ENCODE data around the gene CEACAM3. TPM values are rescaled to one million over a fixed set of nuclear protein-coding genes. Genes with fewer than 3 reads are reported as not detected.

CEACAM3 gene
- total RNA-seq, 4 donors from 2014 or later: 0.42 to 1.3 (median 0.99) TPM

GRCh38 chr19:41843371-41843770 is 47.0 kb downstream of the CEACAM3 start:
- Histone ChIP-seq H3K9me3 (no peaks in the 10 kb centered on the region), H3K27me3 (peaks cover 0 to 49% (median 0%) of the 10 kb centered on the region in 4 donors), H3K36me3 (no peaks in the 10 kb centered on the region), H3K4me1 (no peaks in the 10 kb centered on the region), H3K4me3 (no peak overlapping the region), H3K27ac (no peak overlapping the region)
- WGBS, 2 donors: 48 to 68% methylated on average over 6 of the region's 7 CpGs
- no peak for DNase-seq
- TF ChIP-seq POLR2A (IDR thresholded peaks at IDR 0.05) (no peak), CTCF (IDR thresholded peaks at IDR 0.05) (no peak)
- intact Hi-C loops (cut with DNase I): no loop called here

GRCh38 chr19:41844601-41845000 is 48.2 kb downstream of the CEACAM3 start, which contains the start of gene LYPD4:
Gene LYPD4, minus strand, starts transcription at chr19:41844683. Its CDS starts 5,398 bp downstream, at chr19:41839285.
- DNase-seq: no peak
- 83 to 85% methylated on average over 28 of the region's 30 CpGs for WGBS, 2 donors
- Histone ChIP-seq H3K4me1 (no peaks in the 10 kb centered on the region), H3K27ac (no peak within 1 kb of the TSS), H3K4me3 (no peak within 1 kb of the TSS), H3K9me3 (no peaks in the 10 kb centered on the region), H3K36me3 (no peaks in the 10 kb centered on the region), H3K27me3 (peaks cover 0 to 44% (median 0%) of the 10 kb centered on the region in 4 donors)
- intact Hi-C loops (cut with DNase I): no loop called here
- TF ChIP-seq POLR2A (IDR thresholded peaks at IDR 0.05) (no peak), CTCF (IDR thresholded peaks at IDR 0.05) (no peak)

DNA sequence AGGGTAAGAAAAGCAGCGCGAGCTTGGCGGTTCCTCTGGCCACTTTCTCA is 48.4 kb downstream of the CEACAM3 start, which contains the start of gene DMRTC2:
Gene DMRTC2, plus strand, starts transcription at position 42 of the 50 bp plus-strand sequence. CDS start 2,387 bp downstream, outside the sequence.
- no peaks in the 10 kb centered on the region for H3K4me1 ChIP-seq
- intact Hi-C loops (cut with DNase I): no loop called here
- H3K27ac ChIP-seq: no peak within 1 kb of the TSS
- H3K36me3 ChIP-seq: no peaks in the 10 kb centered on the region
- no peak for TF ChIP-seq POLR2A (IDR thresholded peaks at IDR 0.05)
- TF ChIP-seq CTCF (IDR thresholded peaks at IDR 0.05): no peak
- no peak within 1 kb of the TSS for H3K4me3 ChIP-seq
- no peak for DNase-seq
- peaks cover 0 to 45% (median 0%) of the 10 kb centered on the region in 4 donors for H3K27me3 ChIP-seq
- WGBS, 2 donors: 95 to 100% methylated on average over 3 of the region's 3 CpGs
- H3K9me3 ChIP-seq: no peaks in the 10 kb centered on the region

- 90% methylated on average over 8 to 11 of the region's 23 CpGs for WGBS, 2 donors
- DNase-seq: no peak
- Histone ChIP-seq H3K9me3 (no peaks in the 10 kb centered on the region), H3K27me3 (peaks cover 0 to 44% (median 0%) of the 10 kb centered on the region in 4 donors), H3K4me1 (no peaks in the 10 kb centered on the region), H3K27ac (no peak overlapping the region), H3K36me3 (no peaks in the 10 kb centered on the region), H3K4me3 (no peak overlapping the region)
- TF ChIP-seq POLR2A (IDR thresholded peaks at IDR 0.05): no peak
- no peak for TF ChIP-seq CTCF (IDR thresholded peaks at IDR 0.05)
- intact Hi-C loops (cut with DNase I): no loop called here
These were observed 48.7 kb downstream of the CEACAM3 start for GRCh38 chr19:41845051-41845590.

DNA sequence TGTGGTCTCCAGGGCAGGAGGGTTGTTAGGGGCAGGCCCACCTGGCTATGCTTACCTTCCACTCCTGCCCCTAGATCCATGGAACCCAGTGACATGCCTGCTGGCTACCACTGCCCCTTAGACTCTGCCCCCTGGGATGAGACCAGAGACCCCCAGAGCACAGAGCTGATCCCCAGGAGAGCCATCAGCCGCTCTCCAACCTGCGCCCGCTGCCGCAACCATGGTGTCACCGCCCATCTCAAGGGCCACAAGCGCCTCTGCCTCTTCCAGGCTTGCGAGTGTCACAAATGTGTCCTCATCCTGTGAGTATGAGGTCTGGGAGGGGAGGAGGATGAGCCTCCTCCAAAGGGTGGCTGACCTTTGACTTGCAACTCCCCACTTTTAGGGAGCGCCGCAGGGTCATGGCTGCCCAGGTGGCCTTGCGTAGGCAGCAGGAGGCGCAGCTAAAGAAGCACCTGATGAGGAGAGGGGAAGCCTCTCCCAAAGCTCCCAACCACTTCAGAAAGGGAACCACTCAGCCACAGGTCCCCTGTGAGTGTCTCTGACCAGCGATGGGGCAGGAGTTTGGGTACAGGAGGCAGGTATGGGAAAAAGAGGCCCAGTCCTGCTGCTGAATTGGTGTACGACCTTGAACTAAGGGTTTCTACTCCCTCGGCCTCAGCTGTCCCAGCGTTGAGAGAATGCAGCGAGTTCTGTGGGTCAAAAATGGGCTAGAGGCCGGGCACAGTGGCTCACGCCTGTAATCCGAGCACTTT is 51.1 kb downstream of the CEACAM3 start:
- TF ChIP-seq POLR2A (IDR thresholded peaks at IDR 0.05) (no peak), CTCF (IDR thresholded peaks at IDR 0.05) (no peak)
- no peaks in the 10 kb centered on the region for H3K9me3 ChIP-seq
- H3K4me3 ChIP-seq: no peak overlapping the region
- H3K27ac ChIP-seq: no peak overlapping the region
- DNase-seq: no peak
- H3K27me3 ChIP-seq: peaks cover 0 to 43% (median 0%) of the 10 kb centered on the region in 4 donors
- WGBS, 2 donors: 82 to 88% methylated on average over 7 to 18 of the region's 19 CpGs
- no peaks in the 10 kb centered on the region for H3K36me3 ChIP-seq
- intact Hi-C loops (cut with DNase I): no loop called here
- no peaks in the 10 kb centered on the region for H3K4me1 ChIP-seq

Data from esophagus squamous epithelium (tissue), 5 donors.